ENCODE data around the gene OR6X1. TPM values are rescaled to one million over a fixed set of nuclear protein-coding genes. Genes with fewer than 3 reads are reported as not detected.
A peak's percentile ranks its signal among the peaks of the same experiment; 100 is the strongest.

Gene OR6X1, protein sequence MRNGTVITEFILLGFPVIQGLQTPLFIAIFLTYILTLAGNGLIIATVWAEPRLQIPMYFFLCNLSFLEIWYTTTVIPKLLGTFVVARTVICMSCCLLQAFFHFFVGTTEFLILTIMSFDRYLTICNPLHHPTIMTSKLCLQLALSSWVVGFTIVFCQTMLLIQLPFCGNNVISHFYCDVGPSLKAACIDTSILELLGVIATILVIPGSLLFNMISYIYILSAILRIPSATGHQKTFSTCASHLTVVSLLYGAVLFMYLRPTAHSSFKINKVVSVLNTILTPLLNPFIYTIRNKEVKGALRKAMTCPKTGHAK
- total RNA-seq: not detected in 2 replicates
- not detected for polyA plus RNA-seq (2012)

DNA sequence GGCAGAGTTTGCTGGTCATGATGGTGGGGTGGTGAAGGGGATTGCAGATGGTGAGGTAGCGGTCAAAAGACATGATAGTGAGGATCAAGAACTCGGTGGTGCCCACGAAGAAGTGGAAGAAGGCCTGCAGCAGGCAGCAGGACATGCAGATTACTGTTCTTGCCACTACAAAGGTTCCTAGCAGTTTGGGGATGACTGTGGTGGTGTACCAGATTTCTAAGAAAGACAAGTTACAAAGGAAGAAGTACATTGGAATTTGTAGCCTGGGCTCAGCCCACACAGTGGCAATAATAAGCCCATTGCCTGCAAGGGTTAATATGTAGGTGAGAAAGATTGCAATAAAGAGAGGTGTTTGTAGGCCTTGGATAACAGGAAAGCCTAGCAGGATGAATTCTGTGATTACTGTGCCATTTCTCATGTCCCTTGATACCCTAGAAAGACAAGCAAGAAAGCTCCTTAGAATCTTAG is at the start of gene OR6X1:
Gene OR6X1 (minus strand): TSS at position 418 of the 468 bp plus-strand sequence. CDS start 0 bp downstream, at position 418.
- DNase-seq (ENCODE audit: low read depth): no peak

DNA sequence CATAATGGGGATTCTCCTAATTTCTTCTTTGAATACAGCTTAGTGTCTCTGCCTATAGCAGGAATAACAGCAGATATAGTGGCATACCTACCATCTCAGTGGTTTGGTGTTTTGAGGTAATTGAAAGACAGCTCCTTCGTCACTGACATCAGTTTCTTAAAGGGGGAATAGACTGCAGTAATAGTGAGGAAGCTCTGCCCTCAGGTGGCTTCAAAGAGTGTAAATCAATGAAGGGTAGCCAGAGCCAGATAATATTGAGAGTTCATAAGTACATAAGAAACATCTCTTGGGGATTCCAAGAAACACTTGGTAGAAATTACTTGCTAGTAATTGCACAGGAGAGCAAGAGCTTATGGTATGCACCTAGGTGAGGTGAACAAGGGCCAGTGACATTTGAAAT is 47.4 kb upstream of the OR6X1 start:
- no peak for DNase-seq (ENCODE audit: low read depth)

DNA sequence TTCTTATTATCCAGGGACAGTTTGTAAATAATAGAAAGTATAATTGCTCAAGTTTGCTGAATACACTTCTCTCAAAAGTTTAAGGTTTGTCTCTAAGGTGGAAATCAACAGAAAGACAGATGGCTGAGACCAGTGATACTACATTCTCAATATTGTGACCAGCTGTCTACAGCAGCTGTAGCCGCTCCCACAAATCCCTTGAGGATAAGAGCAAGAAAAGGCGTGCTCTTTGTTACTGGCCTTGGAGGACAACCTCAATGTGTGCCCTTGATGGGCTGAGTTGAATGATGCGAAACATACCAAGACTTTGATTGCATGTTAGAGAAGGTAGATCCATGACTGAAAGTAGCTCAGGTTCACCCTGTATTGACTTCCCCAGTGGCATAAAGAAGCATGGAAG is 45.7 kb upstream of the OR6X1 start:
- peak; percentile 93 for DNase-seq (ENCODE audit: low read depth)

DNA sequence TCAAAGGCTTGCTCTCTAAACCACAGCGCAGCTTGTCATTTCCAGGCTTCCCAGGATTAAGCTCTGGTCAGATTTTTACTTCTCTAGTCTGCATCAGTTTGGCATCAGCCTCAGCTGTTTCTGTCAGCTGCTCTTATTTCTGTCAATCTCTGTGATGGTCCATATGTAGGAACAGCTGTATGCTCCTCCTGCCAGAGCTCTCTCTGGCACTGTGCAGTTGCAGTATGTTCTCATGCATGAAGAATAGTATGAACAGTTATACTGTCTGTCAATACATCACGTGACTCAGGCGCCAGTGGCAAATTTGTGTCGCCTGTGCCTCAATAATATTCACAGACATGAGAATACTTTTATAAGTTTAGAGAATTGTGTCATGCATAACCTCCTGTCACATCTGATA is 45.1 kb upstream of the OR6X1 start:
- peak; percentile 95 for DNase-seq (ENCODE audit: low read depth)

DNA sequence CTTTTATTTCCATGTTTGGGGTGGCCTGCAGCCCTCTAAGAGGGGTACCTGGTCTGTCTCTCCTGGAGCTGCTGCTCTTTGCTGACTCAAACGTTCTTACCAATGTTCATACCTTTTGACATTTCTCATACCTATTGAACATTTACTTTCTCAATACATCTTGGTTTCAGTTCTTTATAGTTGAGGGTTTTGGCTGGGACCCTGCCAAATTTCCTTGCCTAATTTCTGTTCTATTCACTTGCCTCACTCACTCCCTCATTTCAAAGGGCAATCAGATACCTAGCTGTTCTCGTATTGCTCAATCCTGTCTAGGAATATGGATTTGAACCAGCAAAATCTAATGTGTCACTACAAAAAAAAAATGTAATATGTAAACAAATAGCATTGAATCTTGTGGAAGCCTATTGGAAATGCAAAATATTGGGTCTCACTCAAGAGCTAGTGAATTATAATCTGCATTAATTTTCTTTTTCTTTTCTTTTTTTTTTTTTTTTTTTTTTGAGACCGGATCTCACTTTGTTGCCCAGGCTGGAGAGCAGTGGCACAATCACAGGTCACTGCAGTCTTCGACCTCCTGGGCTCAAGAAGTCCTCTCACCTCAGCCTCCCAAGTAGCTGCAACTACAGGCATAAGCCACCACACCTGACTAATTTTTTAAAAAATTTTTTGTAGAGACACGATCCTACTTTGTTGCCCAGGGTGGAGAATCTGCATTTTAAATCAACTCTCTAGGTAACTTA is 44.4 kb upstream of the OR6X1 start:
- no peak for DNase-seq (ENCODE audit: low read depth)

DNA sequence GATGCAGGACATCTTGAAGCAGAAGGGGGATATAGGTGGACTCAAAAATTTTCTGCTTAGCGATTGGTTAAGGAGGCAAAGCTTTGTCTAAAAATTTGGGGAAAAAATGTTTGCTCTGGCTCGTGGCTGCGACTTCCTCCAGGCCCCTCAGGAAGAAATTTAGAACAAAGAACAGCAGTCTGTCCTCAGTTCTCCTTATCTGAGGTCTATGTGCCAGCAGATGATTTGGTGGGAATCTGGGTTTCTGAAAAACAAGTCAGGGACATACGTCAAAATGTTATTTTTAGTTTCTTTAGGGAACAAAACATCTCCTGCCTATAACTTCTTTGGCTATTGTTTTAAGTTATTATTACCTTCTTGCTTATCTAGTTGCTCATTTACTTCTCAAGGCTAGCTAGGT is 43.8 kb upstream of the OR6X1 start:
- no peak for DNase-seq (ENCODE audit: low read depth)

DNA sequence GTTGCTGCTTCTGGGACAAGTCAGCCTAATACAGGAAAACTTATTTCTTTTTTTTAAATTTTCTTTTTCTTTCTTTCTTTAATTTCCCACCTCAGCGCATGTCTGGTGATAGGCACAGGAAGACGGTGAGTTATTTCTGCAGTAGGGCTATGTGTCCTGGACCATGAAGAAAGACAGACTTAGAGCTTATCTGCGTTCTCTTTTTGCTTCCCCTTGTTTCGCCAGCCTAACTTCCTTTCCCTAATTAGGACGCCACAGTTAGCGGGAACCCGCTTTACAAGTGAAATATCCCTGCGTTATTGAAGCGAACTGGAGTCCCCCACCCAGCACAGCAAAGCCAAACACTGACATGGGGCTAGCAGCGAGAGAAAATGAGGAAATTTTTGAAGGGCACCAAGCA is 43.2 kb upstream of the OR6X1 start:
- no peak for DNase-seq (ENCODE audit: low read depth)

DNA sequence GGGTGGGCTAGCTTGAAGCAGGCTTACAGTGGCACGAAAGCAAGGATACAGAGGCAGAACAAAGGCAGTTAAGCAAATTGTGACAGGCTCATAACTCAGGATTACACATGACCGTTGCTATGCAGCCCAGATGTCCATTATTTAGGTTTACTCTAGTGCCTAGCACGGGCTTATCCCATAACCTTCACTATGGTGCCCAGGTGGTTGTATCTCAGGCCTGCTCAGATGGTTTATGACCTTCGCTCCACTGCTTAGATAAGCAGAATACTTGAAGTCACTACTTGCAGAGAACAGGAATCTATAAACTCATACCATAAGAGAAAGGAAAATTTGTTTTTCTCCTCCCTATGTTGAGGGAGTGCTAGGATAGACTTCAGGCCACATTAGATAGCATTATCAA is 42.8 kb upstream of the OR6X1 start:
- DNase-seq (ENCODE audit: low read depth): no peak

DNA sequence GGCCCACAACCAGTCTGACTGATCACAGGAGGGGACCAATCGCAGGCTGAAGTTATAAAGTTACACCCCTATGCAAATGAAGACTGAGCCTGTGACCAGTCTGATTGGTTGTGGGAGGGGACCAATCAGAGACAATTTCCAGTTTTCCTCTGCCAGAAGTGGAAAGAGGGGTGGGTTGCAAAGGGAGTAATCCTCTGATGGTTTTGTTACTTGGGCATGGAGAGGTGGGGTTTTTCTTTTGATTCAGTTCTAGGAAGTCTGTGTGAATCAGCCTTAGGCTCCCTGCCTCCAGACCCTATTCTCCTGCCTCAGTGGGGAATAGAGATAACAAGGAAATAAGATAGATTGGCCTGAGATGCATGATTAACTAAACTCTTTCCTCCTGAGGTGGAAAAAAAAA is 41.9 kb upstream of the OR6X1 start:
- DNase-seq (ENCODE audit: low read depth): no peak

DNA sequence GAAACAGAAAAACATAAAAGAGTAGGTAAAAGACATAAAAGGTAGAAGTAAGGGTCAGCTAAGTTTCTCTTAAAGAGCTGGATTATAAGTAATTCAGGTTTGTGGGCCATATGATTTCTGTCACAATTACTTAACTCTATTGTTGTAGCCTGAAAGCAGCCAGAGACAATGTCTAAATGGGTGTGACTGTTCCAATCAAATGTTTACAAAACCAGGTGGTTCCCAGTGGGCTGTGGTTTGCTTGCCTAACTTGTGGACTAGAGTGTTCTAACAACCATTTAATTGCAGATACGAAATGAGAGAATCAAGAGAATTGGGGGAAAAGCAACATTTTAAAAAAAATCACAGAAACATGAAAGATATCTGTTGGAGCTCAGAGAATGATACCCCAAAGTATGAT is 29.2 kb upstream of the OR6X1 start:
- DNase-seq (ENCODE audit: low read depth): no peak

DNA sequence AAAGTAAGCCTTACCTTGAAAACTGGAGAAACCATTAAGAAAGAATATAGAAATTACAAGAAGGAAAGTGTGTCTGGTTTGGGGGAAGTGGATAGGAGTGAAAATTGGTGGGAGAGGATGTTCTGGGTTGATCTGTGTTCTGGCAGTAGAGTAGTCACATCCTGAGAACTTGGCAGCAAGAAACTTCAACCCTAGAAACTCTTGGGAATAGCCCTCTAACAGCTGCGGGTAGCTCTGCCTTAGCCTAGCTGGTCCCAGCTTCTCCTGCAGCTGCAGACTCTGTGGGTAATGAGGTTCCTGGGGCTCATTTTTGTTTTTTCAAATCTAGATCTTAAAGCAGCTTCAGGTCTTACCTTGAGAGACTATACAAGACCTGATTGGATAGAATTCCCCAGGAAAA is 24.2 kb upstream of the OR6X1 start:
- DNase-seq (ENCODE audit: low read depth): peak; percentile 45

DNA sequence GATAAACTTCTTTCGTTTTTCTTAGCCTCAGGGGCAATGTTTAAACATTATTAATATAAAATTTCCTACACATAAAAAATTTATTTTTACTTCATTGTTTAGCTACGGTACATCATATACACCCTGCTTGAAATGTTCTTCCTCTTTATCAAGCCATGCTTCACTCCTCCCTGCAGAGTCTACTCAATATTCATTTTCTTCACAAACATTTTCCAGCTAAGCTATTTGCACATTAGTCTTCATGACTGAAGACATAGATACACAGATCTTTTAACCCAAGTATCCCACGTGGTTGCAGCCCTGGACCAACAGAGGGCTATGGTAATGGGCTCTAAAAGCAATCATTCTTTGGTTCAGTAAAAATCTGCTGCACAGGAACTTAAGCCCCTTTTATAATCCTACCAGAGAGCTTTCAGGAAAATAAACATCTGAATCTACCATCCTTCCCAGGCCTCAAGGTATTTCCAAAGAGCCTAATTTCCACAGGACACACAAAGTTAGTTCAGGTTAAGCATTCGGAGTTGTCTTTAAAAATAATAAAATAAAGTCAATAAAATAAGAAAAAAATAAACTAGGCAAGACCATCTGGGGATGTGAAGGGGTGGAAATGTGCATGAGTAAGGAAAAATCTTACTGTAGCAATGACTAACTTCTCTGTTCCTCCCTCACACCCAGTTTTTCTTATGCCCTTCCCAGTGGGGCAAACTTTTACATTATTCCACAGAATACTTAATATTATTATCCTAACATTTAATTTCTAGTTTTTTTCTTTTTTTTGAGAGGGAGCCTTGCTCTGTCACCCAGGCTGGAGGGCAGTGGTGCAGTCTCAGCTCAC is 21.6 kb upstream of the OR6X1 start:
- no peak for DNase-seq (ENCODE audit: low read depth)

DNA sequence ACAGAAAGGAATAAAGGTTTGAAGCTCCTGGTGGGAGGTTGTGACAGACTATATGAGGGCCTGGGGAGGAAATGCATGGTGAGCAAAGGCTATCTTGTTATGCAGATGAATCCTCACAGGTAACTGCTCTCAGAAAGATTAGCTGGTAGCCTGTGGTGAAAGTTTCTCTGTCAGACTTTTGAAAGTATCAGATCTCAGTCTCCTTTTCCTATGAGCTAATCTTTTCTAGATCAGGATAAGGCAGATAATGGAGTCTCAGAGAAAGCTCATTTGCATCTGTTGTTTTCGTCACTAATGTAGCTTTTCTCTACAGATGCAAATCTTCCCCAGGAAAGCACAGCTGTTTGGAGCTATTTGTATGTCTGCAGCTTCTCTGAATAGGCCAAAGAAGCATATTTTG is 21.0 kb upstream of the OR6X1 start:
- no peak for DNase-seq (ENCODE audit: low read depth)

DNA sequence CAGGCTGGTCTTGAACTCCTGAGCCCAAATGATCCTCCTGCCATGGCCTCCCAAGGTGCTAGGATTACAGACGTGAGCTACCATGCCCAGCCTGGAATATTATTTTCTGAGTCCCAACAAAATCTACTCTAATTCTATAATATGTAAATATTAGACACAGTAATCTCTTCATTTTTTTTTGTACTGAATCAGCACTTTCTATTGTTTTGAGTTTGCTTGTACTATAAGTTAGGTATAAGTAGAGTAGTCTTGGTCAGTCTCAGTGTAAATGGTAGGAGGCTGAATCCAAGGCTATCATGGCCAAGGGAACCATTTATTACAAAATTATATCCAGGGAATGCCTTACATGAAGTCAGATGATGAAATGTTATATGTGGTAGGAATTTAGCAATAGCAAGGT is 19.6 kb upstream of the OR6X1 start:
- no peak for DNase-seq (ENCODE audit: low read depth)

DNA sequence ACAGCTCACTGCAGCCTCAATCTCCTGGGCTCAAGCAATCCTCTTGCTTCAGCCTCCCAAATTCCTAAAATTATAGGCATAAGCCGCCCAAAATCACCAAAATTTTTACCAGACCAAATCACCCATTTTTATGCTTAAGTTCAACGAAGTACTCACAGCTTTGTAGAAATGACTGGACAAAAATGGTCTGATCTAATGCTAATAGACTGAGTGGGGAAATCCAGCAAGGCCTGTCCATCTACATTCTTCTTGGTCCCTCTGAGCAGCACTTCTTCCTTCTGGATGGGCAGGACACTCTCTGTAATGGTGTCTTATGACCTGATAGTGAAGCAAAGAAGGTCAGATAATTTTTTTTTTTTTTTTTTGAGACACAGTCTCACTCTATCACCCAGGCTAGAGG is 18.7 kb upstream of the OR6X1 start:
- no peak for DNase-seq (ENCODE audit: low read depth)

DNA sequence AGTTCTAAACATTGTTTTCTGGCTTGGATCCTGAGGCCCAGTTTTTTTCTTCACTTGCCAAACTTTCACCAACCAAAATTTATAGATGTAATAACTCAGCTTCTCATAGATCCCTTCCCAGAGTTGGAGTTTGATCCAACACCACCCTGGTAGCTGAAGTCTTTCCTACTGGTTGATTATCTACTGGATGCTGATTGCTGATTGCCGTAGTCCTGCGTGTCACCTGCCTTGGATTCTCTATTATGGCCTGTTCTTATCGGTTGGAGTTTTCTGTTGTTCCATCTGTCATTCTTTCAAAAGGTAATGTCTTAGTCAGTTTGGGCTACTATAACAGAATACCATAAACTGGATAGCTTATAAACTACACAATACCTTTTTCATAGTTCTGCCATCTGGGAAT is 17.3 kb upstream of the OR6X1 start:
- no peak for DNase-seq (ENCODE audit: low read depth)

DNA sequence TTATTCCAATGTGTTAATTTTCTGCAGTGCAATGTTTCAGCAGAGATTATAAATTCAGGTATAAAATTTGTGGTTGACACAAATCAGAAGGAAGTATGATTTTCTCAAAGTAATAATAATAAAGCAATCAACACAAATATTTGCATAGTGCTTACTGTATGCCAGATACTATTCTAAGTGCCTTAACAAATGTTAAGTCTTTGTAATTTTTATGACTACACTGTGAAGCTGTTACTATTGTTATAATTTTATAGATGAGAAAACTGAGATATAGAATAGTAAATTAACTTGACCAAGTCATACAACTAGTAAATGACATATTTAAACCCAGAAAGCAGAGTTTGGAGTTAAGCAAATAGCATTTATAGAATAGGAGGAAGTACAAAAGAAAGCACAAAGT is 16.4 kb upstream of the OR6X1 start:
- no peak for DNase-seq (ENCODE audit: low read depth)

DNA sequence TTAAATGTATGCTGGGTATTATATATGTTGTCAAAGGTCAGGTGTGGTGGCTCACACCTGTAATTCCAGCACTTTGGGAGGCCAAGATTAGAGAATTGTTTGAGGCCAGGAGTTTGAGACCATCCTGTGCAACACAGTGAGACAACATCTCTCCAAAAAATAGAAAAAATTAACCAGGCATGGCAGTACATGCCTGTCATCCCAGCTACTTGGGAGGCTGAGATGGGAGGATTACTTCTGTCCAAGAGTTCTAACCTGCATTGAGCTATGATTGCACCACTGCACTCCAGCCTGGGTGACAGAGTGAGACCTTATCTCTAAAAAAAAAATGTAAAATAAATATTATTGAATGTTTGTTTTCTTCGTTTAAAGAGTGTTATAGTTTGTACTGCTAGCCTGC is 11.3 kb upstream of the OR6X1 start:
- DNase-seq (ENCODE audit: low read depth): no peak

DNA sequence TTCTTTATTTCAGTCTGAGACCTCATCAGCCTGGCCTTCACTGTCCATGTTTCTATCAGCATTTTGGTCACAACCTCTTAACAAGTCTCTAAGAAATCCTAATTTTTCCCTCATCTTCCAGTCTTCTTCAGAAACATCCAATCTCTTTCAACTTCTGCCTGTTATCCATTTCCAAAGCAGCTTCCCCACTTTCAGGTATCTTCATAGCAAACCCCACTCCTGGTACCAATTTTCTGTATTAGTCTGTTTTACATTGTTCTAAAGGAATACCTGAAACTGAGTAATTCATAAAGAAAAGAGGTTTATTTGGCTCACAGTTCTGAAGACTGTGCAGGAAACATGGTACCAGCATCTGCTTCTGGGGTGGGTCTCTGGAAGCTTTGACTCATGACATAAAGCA is 8.1 kb upstream of the OR6X1 start:
- no peak for DNase-seq (ENCODE audit: low read depth)

DNA sequence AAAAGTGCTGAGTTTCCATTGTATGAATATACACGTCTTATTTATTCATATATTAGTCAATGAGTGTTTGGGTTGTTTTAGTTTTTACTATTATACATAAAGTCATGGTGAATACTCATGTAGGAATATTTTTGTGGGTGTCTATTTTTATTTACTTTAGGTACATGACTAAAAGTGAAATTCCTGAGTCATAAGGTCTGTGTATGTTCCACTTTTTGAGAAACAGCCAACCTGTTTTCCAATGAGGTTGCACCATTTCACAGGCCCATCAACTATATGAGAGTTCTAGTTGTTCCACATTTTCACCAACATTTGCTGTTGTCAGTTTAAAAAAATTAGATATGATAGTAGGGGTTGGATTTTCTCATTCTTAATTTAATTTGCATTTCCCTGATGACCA is 6.6 kb upstream of the OR6X1 start:
- DNase-seq (ENCODE audit: low read depth): no peak

DNA sequence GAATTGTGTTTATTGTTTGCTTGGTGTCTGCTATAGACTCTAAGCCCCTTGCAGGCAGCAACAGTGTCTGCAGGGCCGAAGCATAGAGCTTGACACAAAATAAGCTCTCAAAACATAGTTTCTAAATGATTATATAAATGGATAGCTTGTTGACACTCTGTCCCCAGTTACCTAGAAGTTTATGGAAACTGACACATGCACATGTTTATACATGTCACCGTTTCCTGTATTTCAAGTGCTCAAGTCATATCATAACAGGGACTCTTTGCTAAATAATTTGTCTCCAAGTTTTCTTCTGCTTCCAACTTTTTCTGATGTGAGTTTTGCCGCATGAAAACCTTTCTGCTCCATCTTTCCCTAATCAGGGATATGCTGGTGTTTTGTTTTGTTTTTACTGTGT is 3.7 kb upstream of the OR6X1 start:
- DNase-seq (ENCODE audit: low read depth): no peak

DNA sequence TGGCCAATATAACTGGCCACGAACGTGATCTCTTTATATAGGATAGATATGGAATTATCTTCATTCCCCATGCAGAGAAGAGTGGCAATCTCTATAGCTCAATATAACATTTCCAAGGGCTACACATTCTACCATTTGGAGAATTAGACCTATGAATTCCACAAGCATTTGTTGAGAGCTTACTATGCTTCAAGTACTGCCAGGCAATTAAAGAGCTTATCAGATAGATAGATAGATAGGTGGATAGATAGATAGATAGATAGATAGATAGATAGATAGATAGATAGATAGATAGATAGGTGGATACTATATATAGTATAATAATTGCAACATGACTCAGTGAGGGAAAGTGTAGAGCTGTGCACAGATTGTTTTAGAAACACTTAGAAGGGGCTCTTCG is 1.5 kb upstream of the OR6X1 start:
- no peak for DNase-seq (ENCODE audit: low read depth)

All from myocyte (in vitro differentiated cells).